Uterus (tissue), 2 donors: ENCODE measurements around the gene MYO1B.

ENCODE experiments used
- CTCF ChIP-seq, 4 experiments: fragments of 200-600 bp in 2 of 4; fragments of 450-650 bp in 2 of 4; sonication (generic) in 2 of 4; IDR thresholded peaks; one replicate each; pipeline ENCODE4 v1.5.1; 2016 to 2019; ENCODE audit warnings: antibody characterized with exemption in 4 of 4, mild to moderate bottlenecking in 2 of 4, moderate library complexity in 1 of 4
- POLR2A ChIP-seq, 2 donors: fragments of 450-650 bp; IDR thresholded peaks; one replicate each; pipeline ENCODE4 v1.6.1; 2016; ENCODE audit warnings: antibody characterized with exemption in 2 of 2, mild to moderate bottlenecking in 1 of 2, moderate library complexity in 1 of 2

- no peak for TF ChIP-seq CTCF (IDR thresholded peaks at IDR 0.05)
- no peak for TF ChIP-seq POLR2A (IDR thresholded peaks at IDR 0.05)
Measured at GRCh38 chr2:191243154-191243553, 2.0 kb upstream of the MYO1B start.
